H1 (cell line): ENCODE measurements around the gene PLAU. TPM values are rescaled to one million over a fixed set of nuclear protein-coding genes. Genes with fewer than 3 reads are reported as not detected.

Experiments used
- CTCF ChIA-PET: fragments of 300-600 bp; sonication (Branson Sonifier 250); formaldehyde crosslinking; loops from one replicate; lab custom pipeline; 2021; ENCODE audit not compliant: partially characterized antibody; lab: Charles Lee
- POLR2A ChIA-PET: fragments of 300-600 bp; sonication (Branson Sonifier 250); formaldehyde crosslinking; loops from one replicate; lab custom pipeline; 2021; ENCODE audit warnings: inconsistent platforms; ENCODE audit not compliant: partially characterized antibody; lab: Charles Lee
- DNase-seq, 2 experiments: peaks; one replicate each; pipeline versions ENCODE4 v3.0.0 to v3.0.0-alpha.2; 2010 to 2022; ENCODE audit warnings: low spot score in 2 of 2, low read depth in 1 of 2, mixed read lengths in 1 of 2
- FAIRE-seq: peaks from 2 replicates; lab custom pipeline; 2011; peaks lifted over from hg19 to GRCh38; lab: Jason Lieb, UNC
- H2AFZ ChIP-seq: 2 replicates; pipeline ENCODE4 v1.8.1; 2012; ENCODE audit warnings: low read length, inconsistent platforms
- H2AK5ac ChIP-seq: 2 replicates; pipeline ENCODE4 v1.6.1; 2013; ENCODE audit warnings: low read depth, low read length
- H2BK120ac ChIP-seq: replicated peaks from 2 replicates; pipeline ENCODE3; 2013; ENCODE audit warnings: low read depth, low read length, inconsistent platforms
- H2BK12ac ChIP-seq: 2 replicates; pipeline ENCODE4 v1.6.1; 2013; ENCODE audit warnings: low read depth, low read length
- H2BK15ac ChIP-seq: 2 replicates; pipeline ENCODE4 v1.6.1; 2013; ENCODE audit warnings: low read length
- H2BK20ac ChIP-seq: 2 replicates; pipeline ENCODE4 v1.6.1; 2013; ENCODE audit warnings: low read length
- H2BK5ac ChIP-seq: 2 replicates; pipeline ENCODE4 v1.6.1; 2013; ENCODE audit warnings: low read depth, low read length
- H3K14ac ChIP-seq: 2 replicates; pipeline ENCODE4 v1.6.1; 2013; ENCODE audit warnings: inconsistent platforms; ENCODE audit not compliant: insufficient read length
- H3K18ac ChIP-seq: 2 replicates; pipeline ENCODE4 v1.6.1; 2013; ENCODE audit warnings: low read length; ENCODE audit errors: extremely low read depth
- H3K23ac ChIP-seq: 2 replicates; pipeline ENCODE4 v1.6.1; 2013; ENCODE audit warnings: inconsistent platforms; ENCODE audit not compliant: insufficient read length
- H3K23me2 ChIP-seq: 2 replicates; pipeline ENCODE4 v1.6.1; 2013; ENCODE audit warnings: low read depth, low read length
- H3K27ac ChIP-seq: 2 replicates; pipeline ENCODE4 v1.6.1; 2011; ENCODE audit warnings: low read depth, low read length, inconsistent platforms
- H3K27me3 ChIP-seq, 4 experiments: replicated peaks in 1 of 4; 1 replicate in 1 of 4; 2 replicates in 3 of 4; pipeline versions ENCODE4 v1.6.1 to v1.8.1; 2011 to 2013; ENCODE audit warnings: low read length in 3 of 4, mild to moderate bottlenecking in 3 of 4, inconsistent platforms in 2 of 4, mixed read lengths in 2 of 4, moderate library complexity in 1 of 4; ENCODE audit not compliant: control insufficient read depth in 3 of 4, insufficient read depth in 3 of 4; ENCODE audit errors: extremely low read depth in 1 of 4
- H3K36me3 ChIP-seq, 4 experiments: 2 replicates each; pipeline versions ENCODE4 v1.6.1 to v1.8.1; 2011 to 2013; ENCODE audit warnings: mild to moderate bottlenecking in 4 of 4, low read length in 3 of 4, moderate library complexity in 2 of 4, control low read depth in 1 of 4, inconsistent platforms in 1 of 4; ENCODE audit not compliant: insufficient read depth in 4 of 4, control insufficient read depth in 2 of 4
- H3K4ac ChIP-seq: replicated peaks from 2 replicates; pipeline ENCODE3; 2013; ENCODE audit warnings: low read length, low read depth, mixed read lengths, inconsistent platforms; ENCODE audit not compliant: insufficient read length
- H3K4me1 ChIP-seq, 4 experiments: replicated peaks in 1 of 4; 1 replicate in 1 of 4; 2 replicates in 3 of 4; pipeline versions ENCODE4 v1.6.1 to v1.8.1; 2011 to 2013; ENCODE audit warnings: low read length in 3 of 4, inconsistent platforms in 2 of 4, mixed read lengths in 1 of 4; ENCODE audit not compliant: insufficient read depth in 4 of 4, control insufficient read depth in 3 of 4
- H3K4me2 ChIP-seq, 2 experiments: 2 replicates each; pipeline versions ENCODE4 v1.6.1 to v1.8.1; 2011 to 2013; ENCODE audit warnings: low read depth in 2 of 2, low read length in 2 of 2, control low read depth in 1 of 2, inconsistent platforms in 1 of 2, mild to moderate bottlenecking in 1 of 2; ENCODE audit not compliant: insufficient read depth in 1 of 2
- H3K4me3 ChIP-seq, 4 experiments: fragments of 200-600, 300-600 bp in 1 of 4; sonication (generic), shearing (Covaris generic), sonication (Bioruptor Twin) in 1 of 4; 2 replicates each; pipeline versions ENCODE4 v1.5.1 to v1.8.1; 2011 to 2016; ENCODE audit warnings: low read length in 4 of 4, low read depth in 3 of 4, control low read depth in 2 of 4, inconsistent platforms in 2 of 4, mild to moderate bottlenecking in 2 of 4, mixed read lengths in 1 of 4, moderate library complexity in 1 of 4; ENCODE audit not compliant: insufficient read depth in 2 of 4; ENCODE audit errors: extremely low read depth in 1 of 4
- H3K56ac ChIP-seq: replicated peaks from 2 replicates; pipeline ENCODE3; 2013; ENCODE audit warnings: low read depth, mild to moderate bottlenecking, mixed read lengths, low read length, inconsistent platforms; ENCODE audit not compliant: insufficient read length
- H3K79me1 ChIP-seq: 2 replicates; pipeline ENCODE4 v1.6.1; 2013; ENCODE audit warnings: low read depth, low read length, control low read depth
- H3K79me2 ChIP-seq, 2 experiments: 2 replicates each; pipeline versions ENCODE4 v1.6.1 to v1.8.1; 2012 to 2013; ENCODE audit warnings: low read length in 2 of 2, mild to moderate bottlenecking in 2 of 2, inconsistent platforms in 1 of 2; ENCODE audit not compliant: insufficient read depth in 2 of 2, control insufficient read depth in 1 of 2
- H3K9ac ChIP-seq, 4 experiments: replicated peaks in 1 of 4; 1 replicate in 1 of 4; 2 replicates in 3 of 4; pipeline versions ENCODE4 v1.6.1 to v1.8.1; 2011 to 2013; ENCODE audit warnings: low read depth in 3 of 4, low read length in 3 of 4, control low read depth in 2 of 4, mild to moderate bottlenecking in 2 of 4, moderate library complexity in 2 of 4, inconsistent platforms in 1 of 4; ENCODE audit errors: extremely low read depth in 1 of 4
- H3K9me3 ChIP-seq, 2 experiments: 2 replicates each; pipeline versions ENCODE4 v1.6.1 to v1.8.1; 2012 to 2013; ENCODE audit warnings: mild to moderate bottlenecking in 2 of 2, moderate library complexity in 2 of 2, control low read depth in 1 of 2, inconsistent platforms in 1 of 2, low read depth in 1 of 2, low read length in 1 of 2, mixed read lengths in 1 of 2; ENCODE audit not compliant: insufficient read depth in 2 of 2
- H4K20me1 ChIP-seq, 2 experiments: replicated peaks in 1 of 2; 2 replicates each; pipeline versions ENCODE3 to v1.8.1; 2011 to 2013; ENCODE audit warnings: inconsistent platforms in 2 of 2, low read length in 2 of 2, mild to moderate bottlenecking in 1 of 2; ENCODE audit not compliant: insufficient read depth in 2 of 2, control insufficient read depth in 1 of 2
- H4K5ac ChIP-seq: 2 replicates; pipeline ENCODE4 v1.6.1; 2013; ENCODE audit warnings: low read length, low read depth, mixed read lengths, inconsistent platforms; ENCODE audit not compliant: insufficient read length
- H4K8ac ChIP-seq: 2 replicates; pipeline ENCODE4 v1.8.0; 2013; ENCODE audit warnings: mild to moderate bottlenecking, moderate library complexity, low read length, inconsistent platforms; ENCODE audit not compliant: insufficient read depth; ENCODE audit errors: extremely low read depth
- H4K91ac ChIP-seq: replicated peaks from 2 replicates; pipeline ENCODE3; 2013; ENCODE audit warnings: low read length, mixed read lengths, inconsistent platforms; ENCODE audit not compliant: insufficient read length
- ATF3 ChIP-seq: IDR thresholded peaks from 2 replicates; pipeline ENCODE4 v1.6.1; 2011; ENCODE audit warnings: low read depth, mild to moderate bottlenecking, low read length; ENCODE audit not compliant: insufficient read depth
- EP300 ChIP-seq, 2 experiments: IDR thresholded peaks; 1 replicate in 1 of 2; 2 replicates in 1 of 2; pipeline ENCODE4 v1.6.1; 2011 to 2012; ENCODE audit warnings: low read depth in 2 of 2, low read length in 2 of 2, mild to moderate bottlenecking in 2 of 2, borderline replicate concordance in 1 of 2, inconsistent platforms in 1 of 2, moderate library complexity in 1 of 2
- HDAC2 ChIP-seq, 2 experiments: fragments of 300-600 bp in 1 of 2; sonication (generic) in 1 of 2; IDR thresholded peaks; 2 replicates each; pipeline ENCODE4 v1.6.1; 2011 to 2012; ENCODE audit warnings: low read depth in 2 of 2, low read length in 2 of 2, mild to moderate bottlenecking in 2 of 2, moderate library complexity in 2 of 2, borderline replicate concordance in 1 of 2, inconsistent platforms in 1 of 2
- MAFK ChIP-seq: IDR thresholded peaks from 2 replicates; pipeline ENCODE4 v1.6.1; 2012; ENCODE audit warnings: low read depth, mild to moderate bottlenecking, improper control_type of control experiment, low read length
- MAX ChIP-seq: IDR thresholded peaks from 2 replicates; pipeline ENCODE4 v1.6.1; 2012; ENCODE audit warnings: inconsistent platforms
- PHF8 ChIP-seq: fragments of 200-600 bp; sonication (generic); conservative IDR thresholded peaks from 2 replicates; pipeline ENCODE4 v1.7.1; 2012; ENCODE audit warnings: low read depth, mild to moderate bottlenecking, inconsistent platforms, low read length, moderate library complexity
- RAD21 ChIP-seq, 2 experiments: IDR thresholded peaks in 1 of 2; conservative IDR thresholded peaks in 1 of 2; 2 replicates each; pipeline ENCODE4 v1.6.1; 2011; ENCODE audit warnings: low read depth in 2 of 2, low read length in 2 of 2, improper control_type of control experiment in 1 of 2, inconsistent platforms in 1 of 2, mild to moderate bottlenecking in 1 of 2, moderate library complexity in 1 of 2
- RFX5 ChIP-seq: IDR thresholded peaks from 2 replicates; pipeline ENCODE4 v1.6.1; 2011; ENCODE audit warnings: low read depth, low read length, improper control_type of control experiment, borderline replicate concordance
- ZNF274 ChIP-seq: IDR thresholded peaks from 2 replicates; pipeline ENCODE4 v1.7.0; 2012; ENCODE audit warnings: low read length, borderline replicate concordance; ENCODE audit errors: extremely low read depth
- WGBS, 2 experiments: shearing (Covaris generic) in 1 of 2; methylation state at CpG; one replicate each; pipeline versions ENCODE4 v1.1.6 to v1.1.7; 2013 to 2015; ENCODE audit warnings: low lambda C conversion rate in 2 of 2, mixed read lengths in 2 of 2, inconsistent platforms in 1 of 2, low coverage in 1 of 2, missing lambda C conversion rate in 1 of 2; ENCODE audit not compliant: insufficient replicate concordance in 2 of 2, insufficient coverage in 1 of 2, insufficient read length in 1 of 2; ENCODE audit errors: extremely low coverage in 1 of 2, missing lambda C conversion rate in 1 of 2; 5-methylcytosine and 5-hydroxymethylcytosine counted together
- polyA plus RNA-seq, 7 experiments: library from polyadenylated mRNA; depleted of rRNA in 3 of 7; stranded (reverse) in 5 of 7; unstranded in 2 of 7; fragments of >200 nt in 5 of 7; fragments of 200-250 nt in 2 of 7; gene quantifications; 1 replicate in 5 of 7; 2 replicates in 1 of 7; 4 replicates in 1 of 7; pipeline versions ENCODE4 v1.2.1 to v1.2.3, GENCODE V29; 2011 to 2013; ENCODE audit warnings: missing spikeins in 2 of 7, mixed read lengths in 2 of 7
- total RNA-seq: library from RNA; stranded (reverse); fragmentation: NEBNext Ultra II Directional; extraction: Animal tissue kit (Norgen Biotek cat#: 25700); gene quantifications from 2 replicates; pipeline ENCODE4 v1.2.1, GENCODE V29; 2021

PLAU gene
- total and polyA plus RNA-seq, 2 of the 8 experiments (the other 6 are each of a cell fraction or from before 2014, with no cell fraction given), result 16.2 to 26.1 TPM

GRCh38 chr10:73959484-73960243 is 48.7 kb downstream of the PLAU start:
- Histone ChIP-seq H3K4me3 (no peak overlapping the region), H4K8ac (no peak overlapping the region), H2BK15ac (0 out of 2 replicates have a peak overlapping the region, but pooled peaks have one; percentile 0), H3K27ac (no peak overlapping the region), H3K14ac (no peak overlapping the region), H2BK20ac (0 out of 2 replicates have a peak overlapping the region, but pooled peaks have one; percentile 94), H3K79me2 (no peaks in the 10 kb centered on the region), H3K36me3 (no peaks in the 10 kb centered on the region), H3K4ac (no peak overlapping the region), H3K9ac (no peak overlapping the region), H4K20me1 (no peaks in the 10 kb centered on the region), H2BK120ac (peak overlapping the region; percentile 28), H2AK5ac (no peak overlapping the region), H2AFZ (no peak overlapping the region; the same call in 1 of the 2 replicates), H3K56ac (no peak overlapping the region), H3K9me3 (no peaks in the 10 kb centered on the region), H4K91ac (no peak overlapping the region), H3K4me1 (peaks cover 2 to 7% (median 5%) of the 10 kb centered on the region in 4 experiments), H2BK12ac (0 out of 2 replicates have a peak overlapping the region, but pooled peaks have one; percentile 44), H3K4me2 (no peak overlapping the region), H4K5ac (no peak overlapping the region), H3K27me3 (no peaks in the 10 kb centered on the region), H2BK5ac (no peak overlapping the region), H3K23me2 (no peaks in the 10 kb centered on the region), H3K23ac (no peak overlapping the region), H3K18ac (no peak overlapping the region), H3K79me1 (no peaks in the 10 kb centered on the region)
- CTCF ChIA-PET, result interaction anchor here (0.6 to 7.8 kb wide), 8 partner anchors 10 to 71 kb away, joined by 3 to 47 read pairs (median 9); no protein-coding TSS in a partner anchor
- POLR2A ChIA-PET, result interaction anchor here (1.0 to 2.8 kb wide), 3 partner anchors 8 to 54 kb away, joined by 3 to 13 read pairs (median 3); no protein-coding TSS in a partner anchor
- no peak for FAIRE-seq
- peak in 1 of 2 experiments; percentile 16 for DNase-seq
- 90% methylated on average over 6 of the region's 6 CpGs; no CpG with 5 or more reads in 1 of the 2 experiments for WGBS, 2 experiments
- no peak for TF ChIP-seq MAX
- TF ChIP-seq MAFK, result no peak
- no peak for TF ChIP-seq HDAC2 (IDR thresholded peaks at IDR 0.05; ENCODE audit: borderline replicate concordance in 1 of 2, low read depth in 2 of 2, low read length in 2 of 2)
- TF ChIP-seq ZNF274, result no peak
- no peak for TF ChIP-seq RFX5
- TF ChIP-seq RAD21 (IDR thresholded peaks at IDR 0.05 in 1 of 2, conservative IDR thresholded peaks at IDR 0.05 in 1 of 2; ENCODE audit: low read depth in 2 of 2, low read length in 2 of 2), result no peak
- TF ChIP-seq ATF3, result no peak
- TF ChIP-seq EP300 (IDR thresholded peaks at IDR 0.05; ENCODE audit: borderline replicate concordance in 1 of 2, low read depth in 2 of 2, low read length in 2 of 2), result no peak
- TF ChIP-seq PHF8, result no peak
